Measurements from ENCODE around the gene SLC27A6.

DNA sequence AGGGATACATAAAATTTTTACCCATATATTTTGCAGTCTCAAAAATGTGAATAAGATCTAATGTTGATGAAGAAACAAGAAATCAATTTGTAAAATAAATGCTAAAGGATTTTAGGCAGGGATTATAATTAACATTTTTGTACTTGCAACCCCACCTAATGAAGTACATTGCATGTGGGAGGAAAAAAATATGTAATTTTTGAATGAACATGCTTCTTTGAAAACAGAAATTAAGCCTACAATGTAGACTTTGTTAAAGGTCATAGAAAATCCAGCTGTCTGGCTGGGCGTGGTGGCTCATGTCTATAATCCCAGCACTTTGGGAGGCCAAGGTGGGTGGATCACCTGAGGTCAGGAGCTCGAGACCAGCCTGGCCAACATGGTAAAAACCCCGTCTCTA lies 15.6 kb downstream of the SLC27A6 start:
- no peak for TF ChIP-seq EZH2 (IDR thresholded peaks at IDR 0.05; ENCODE audit: insufficient read depth, poor library complexity, severe bottlenecking)
- no peak for TF ChIP-seq EZH2phosphoT487 (IDR thresholded peaks at IDR 0.05; ENCODE audit: insufficient read depth, low read depth)

Data from GM23248 (cell line).